GM19468 (cell line): ENCODE measurements around the gene DRAM1.

Experiments
- ATAC-seq: cut with Tn5 transposase; IDR thresholded peaks from one replicate; pipeline ENCODE4 v1.9.1; 2021; ENCODE audit warnings: mild to moderate bottlenecking, moderate library complexity, moderate number of reproducible peaks; ENCODE audit not compliant: unreplicated experiment; ENCODE audit errors: extremely low read depth

The DRAM1 gene

DNA sequence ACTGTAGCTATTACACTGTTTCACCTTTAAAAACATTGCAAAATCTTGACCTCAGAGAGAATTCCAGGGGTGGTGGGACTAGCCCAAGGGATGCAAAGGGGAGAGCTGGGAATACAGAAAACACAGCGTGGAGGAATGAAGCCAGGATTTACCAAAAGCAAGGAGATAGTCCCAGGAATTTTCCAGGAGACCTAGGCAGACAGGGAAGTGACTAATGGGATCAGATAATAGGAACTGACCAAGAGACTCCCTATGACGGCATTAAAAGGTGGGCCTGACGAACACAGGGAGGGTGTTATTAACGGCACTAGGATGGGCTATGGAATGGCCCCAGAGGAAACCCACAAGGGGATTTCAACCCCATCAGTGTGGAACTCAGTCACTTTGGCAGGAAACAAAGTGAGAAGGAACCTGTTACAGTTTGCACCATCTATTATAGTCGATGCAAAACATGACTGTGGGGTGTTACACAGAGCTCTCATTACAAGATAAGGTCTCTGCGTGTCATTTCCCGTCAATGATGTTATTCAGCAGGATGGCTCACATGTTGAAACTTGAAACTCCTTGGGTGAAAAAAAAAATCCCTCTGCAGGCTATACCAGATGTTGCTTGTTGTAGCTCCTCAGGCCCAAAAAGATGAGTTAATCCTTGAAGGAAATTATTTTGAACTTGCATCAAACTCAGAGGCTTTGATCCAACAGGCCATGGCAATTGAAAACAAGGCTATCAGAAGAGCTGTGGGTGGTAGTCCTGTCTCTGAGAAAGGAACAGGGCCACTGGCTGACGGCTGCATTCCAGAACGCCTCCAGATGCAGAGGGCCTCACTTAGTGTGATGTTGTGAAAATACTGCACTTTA, 58.7 kb downstream of the DRAM1 start:
- ATAC-seq: peak; percentile 66

- ATAC-seq: no peak
These were observed 61.9 kb downstream of the DRAM1 start for GRCh38 chr12:101939306-101939705.

- no peak for ATAC-seq
These were observed 62.5 kb downstream of the DRAM1 start for GRCh38 chr12:101939856-101940265.

- no peak for ATAC-seq
These were observed 63.1 kb downstream of the DRAM1 start for GRCh38 chr12:101940400-101940950.

DNA sequence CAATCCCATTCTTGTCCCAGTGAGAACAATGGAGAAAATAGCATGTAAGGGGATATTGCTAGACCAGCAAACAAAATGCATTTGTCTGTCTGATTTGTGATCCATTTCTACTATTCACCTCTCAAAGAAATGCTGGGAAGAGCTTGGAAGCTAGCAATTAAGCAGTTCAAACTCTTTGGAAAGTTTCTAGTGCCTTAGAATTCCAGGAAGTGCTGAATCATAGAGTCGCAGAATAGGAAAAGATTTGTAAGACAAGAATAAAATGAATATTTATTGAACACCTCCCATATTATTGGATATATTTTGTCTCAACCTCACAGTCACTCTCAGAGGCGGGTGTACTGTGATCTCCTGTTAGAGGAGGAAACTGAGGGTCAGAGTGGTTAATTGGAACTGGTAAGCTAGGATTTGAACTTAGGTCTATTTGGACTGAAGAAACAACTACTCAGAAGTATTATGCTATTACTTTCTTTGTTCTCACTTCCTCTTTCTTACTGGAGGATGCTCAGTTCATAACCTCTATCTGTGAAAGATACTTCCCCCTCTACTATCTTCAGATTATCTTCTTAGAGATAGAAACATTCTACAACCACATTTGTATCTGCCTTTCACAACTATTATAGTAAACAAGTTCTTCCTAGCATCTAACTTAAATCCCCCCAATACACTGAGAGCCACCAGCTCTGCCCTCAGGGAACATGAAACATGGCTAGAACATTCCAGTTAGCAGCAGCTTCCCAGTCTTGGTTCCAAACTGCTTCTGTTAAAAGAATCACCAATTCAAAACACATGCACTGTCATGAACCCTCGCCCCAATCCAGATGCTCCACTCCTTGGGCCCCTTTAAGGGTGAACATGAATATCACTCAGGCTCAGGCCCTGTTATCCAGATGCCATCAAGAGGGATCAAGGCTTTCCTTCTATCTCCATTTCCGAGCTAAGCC, 64.2 kb downstream of the DRAM1 start:
- ATAC-seq: peak; percentile 87

GRCh38 chr12:101942250-101942605, 64.8 kb downstream of the DRAM1 start:
- no peak for ATAC-seq

DNA sequence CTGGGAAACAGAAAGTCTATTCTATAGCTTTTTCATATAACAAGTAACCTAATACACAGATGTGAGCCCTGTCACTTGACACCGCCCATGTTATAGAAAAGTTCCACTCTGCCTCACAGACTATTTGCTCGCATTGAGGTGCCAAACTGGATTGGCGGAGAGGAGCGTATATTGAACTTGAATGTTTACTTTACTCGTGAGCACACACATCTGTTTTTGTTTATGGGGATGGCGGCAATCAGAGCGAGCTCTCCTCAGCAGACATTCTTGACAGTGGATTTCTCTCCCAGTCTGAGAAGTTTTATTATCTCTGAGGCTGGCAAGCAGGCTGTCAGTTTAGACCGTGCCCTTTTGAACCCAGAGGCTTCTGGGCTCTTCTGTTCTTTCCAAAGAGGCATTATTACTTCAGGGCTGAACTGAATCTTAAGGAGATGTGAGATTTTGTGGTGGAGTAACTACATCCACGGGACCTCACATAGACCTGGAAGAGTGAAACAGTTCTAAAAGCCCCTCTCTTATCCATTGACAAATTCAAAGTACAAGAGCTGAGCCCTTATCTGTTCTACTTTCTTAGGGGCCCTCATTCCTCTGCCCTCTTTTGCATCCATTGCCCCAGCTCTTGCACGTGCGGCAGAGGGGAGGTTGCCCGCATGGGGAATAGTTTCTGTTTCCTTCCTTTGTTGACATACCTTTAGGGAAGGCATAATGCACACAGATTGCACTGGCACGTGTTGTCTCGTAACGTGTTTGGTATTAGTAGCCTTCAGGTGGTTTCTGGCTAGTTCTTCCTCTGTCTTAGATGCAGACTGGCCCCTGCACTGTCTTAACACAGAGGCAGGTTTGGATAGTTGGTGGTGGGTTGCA, 68.2 kb downstream of the DRAM1 start:
- ATAC-seq: no peak

DNA sequence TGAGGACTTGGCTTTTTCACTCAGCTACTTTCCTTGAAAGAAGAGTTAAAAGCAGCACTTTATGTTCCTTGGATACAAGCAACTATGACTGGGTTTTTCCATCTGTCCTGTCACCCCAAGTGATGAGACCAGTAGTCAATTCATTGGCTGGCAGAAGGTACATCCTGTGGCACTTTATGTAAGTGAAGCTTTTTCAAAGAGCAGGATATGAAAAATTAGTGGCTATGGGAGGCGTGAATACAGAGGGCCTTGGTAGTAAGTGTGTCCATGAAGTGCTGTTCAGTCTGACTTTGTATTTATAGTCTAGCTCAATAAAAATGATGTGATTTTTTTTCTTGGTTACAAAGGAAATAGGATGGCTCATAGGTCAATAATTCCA, 68.8 kb downstream of the DRAM1 start:
- ATAC-seq: no peak

DNA sequence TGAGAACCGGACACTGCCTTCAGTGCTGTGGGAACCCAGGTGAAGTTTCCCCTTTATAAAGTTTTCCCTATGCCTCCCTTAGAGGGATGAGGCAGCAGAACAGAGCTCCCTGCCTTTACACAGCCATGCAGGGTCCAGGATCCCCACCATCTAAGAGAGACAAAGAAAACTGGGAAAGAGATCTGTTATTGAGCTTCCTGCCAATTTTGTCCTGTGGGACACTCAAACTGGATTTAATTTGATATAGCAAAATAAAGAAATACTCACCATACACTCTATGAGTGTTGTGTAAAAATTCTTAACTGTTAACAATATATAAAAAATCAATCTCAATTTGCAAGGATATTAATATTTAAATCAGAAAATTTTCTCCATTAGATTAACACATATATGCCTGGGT, 69.9 kb downstream of the DRAM1 start:
- no peak for ATAC-seq

GRCh38 chr12:101948365-101948764, 71.0 kb downstream of the DRAM1 start:
- no peak for ATAC-seq

GRCh38 chr12:101951002-101951670, 73.8 kb downstream of the DRAM1 start:
- no peak for ATAC-seq

DNA sequence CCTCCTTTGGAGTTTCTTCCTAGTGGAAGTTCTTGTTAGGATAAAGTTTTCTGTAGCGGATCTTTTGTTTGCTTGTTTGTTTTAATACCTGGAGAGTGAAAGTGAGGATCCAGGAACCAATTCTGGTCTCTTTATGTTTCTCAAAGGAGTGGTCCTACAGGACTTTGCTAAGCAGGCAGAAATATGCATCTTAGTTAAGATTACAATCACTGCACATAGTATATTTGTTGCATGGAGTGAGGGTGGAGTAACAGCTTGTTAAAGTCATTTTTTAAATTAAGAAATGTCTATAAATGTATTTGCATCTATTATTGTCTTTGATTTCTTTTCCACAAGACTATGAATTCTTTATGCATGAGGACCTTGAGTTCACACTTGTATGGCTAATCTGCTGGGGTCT, 76.7 kb downstream of the DRAM1 start:
- no peak for ATAC-seq

DNA sequence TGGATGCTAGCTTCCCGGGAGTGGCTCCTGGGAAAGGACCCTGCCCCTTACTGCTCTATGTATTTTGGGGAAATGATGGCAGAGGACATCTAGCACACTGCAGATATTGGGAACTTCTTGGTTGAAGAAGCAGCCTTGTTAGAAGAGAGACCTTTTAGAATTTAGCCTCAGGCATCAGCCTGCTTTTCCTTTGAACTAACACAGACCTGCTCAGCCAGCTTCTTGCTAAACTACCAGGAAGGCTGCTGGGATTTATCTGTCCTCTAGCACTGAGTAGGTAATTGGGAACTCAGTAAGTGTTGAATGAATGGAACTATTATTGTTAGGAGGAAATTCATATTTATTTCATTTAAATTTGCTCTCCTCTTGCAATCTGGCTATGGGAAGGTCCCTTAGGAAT, 77.3 kb downstream of the DRAM1 start:
- ATAC-seq: no peak

GRCh38 chr12:101957252-101957959, 80.0 kb downstream of the DRAM1 start:
- no peak for ATAC-seq

DNA sequence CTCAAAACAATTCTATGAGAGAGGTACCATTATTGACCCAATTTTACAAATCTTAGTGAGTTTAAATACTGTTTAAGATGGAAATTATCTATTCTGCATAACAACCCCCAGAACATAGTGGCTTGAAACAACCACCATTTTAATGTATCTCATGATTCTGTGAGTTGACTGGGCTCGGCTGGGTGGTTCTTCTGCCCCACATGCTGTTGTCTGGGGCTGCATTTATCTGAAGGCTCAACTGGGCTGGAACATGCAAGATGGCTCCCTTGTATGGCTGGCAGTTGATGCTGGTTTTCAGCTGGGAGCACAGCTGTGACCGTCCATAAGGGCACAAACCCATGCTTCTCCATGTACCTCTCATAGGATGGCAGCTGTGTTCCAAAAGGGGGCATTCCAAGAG, 82.2 kb downstream of the DRAM1 start:
- no peak for ATAC-seq

- no peak for ATAC-seq
These were observed 85.1 kb downstream of the DRAM1 start for GRCh38 chr12:101962486-101962885.

- no peak for ATAC-seq
These were observed 86.3 kb downstream of the DRAM1 start for GRCh38 chr12:101963697-101964096.

DNA sequence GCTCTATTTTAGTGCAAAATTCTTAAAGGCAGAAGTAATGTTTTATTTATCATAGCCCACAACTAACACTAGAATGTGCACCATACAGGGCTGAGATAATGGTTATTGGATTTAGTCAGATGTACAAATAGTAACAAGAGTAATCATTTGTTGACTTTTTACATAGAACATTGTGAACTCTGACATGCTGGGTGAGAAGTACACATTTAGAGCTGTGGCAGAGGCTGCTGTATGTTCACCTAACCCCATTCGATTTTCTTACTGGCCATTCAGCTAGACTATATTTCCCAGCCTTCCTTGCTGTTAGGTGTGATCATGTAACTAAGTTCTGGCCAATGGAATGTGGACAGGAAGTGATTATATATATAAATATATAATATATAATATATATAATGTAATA, 89.1 kb downstream of the DRAM1 start:
- no peak for ATAC-seq

- ATAC-seq: no peak
These were observed 90.1 kb downstream of the DRAM1 start for GRCh38 chr12:101967506-101967905.
